DLD1 (cell line): ENCODE measurements around the gene SERPINB13.
"Not testable (repeated sequence)": the region's sequence is repeated elsewhere in the genome, so short reads cannot be mapped to it uniquely, and the experiment has no call there.

Experiments used
- in situ Hi-C: cut with HindIII; loops from 2 replicates; pipeline ENCODE4 v1.10.0; 2017; ENCODE audit warnings: low sequenced_read_pairs

The SERPINB13 gene

DNA sequence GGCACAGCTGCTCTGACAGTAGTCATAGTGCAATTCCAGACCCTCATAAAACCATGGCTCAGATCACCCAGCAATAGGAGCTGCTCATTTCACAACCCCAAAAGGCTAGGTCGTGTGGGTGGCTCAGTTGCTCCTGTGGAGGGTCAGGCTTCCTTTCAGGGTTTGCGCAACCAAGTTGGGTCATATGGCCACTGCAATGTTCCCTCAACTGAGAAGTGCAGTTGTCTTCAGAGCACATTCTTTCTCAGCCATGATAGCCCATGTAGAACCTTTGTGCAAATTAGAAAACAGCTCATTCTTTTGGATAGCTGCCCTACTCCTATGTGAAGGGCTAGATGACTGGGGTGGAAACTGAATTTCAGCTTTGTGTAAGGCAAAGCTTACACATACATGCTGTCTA, 3.2 kb downstream of the SERPINB13 start:
- in situ Hi-C loops, result no loop called here

DNA sequence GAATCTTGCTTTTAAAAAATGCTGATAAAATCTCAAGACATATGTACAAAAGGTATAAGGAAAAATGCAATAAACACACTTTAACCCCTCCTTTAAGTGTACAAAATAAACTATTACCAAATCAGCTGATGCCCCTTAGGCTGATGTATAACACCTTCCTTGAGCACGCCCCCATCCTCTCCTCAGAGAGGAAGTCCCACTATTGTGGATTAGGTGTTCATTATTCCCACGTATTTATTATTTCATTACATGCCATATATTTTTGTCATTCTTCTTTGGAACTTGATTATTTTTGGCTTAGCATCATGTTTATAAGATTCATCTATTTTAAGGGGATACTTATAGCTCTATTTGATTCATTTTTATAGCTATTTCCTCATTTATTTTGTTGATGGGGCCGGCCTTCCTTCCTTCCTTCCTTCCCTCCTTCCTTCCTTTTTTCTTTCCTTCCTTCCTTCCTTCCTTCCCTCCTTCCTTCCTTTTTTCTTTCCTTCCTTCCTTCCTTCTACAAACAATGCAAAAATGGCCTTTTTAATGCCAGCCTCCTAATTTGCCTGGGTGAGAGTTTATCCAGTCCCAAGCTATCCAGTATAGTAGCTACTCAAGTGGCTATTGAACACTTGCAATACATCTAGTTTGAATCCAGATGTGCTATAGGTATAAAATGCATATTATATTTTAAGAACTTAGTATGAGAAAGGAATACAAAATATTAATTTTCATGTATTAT, 4.0 kb downstream of the SERPINB13 start:
- in situ Hi-C loops, result no loop called here

DNA sequence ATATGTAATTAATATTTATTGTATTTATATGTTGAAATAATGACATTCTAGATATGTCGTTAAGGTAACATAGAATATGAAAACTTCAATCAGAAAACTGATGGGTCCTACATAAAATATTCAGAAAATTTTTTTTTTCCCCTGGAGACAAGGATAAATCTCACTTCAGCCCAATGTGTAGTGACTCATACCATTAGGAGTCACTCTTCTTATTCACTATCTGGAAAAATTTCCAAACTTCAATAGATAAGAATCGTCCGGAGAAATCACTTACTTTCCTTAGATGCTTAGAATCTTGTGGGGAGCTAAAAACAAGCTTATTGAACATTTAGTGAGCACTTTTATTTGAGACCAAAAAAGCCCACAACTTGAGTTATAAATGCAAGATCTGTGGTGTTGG, 4.6 kb downstream of the SERPINB13 start:
- in situ Hi-C loops, result no loop called here

DNA sequence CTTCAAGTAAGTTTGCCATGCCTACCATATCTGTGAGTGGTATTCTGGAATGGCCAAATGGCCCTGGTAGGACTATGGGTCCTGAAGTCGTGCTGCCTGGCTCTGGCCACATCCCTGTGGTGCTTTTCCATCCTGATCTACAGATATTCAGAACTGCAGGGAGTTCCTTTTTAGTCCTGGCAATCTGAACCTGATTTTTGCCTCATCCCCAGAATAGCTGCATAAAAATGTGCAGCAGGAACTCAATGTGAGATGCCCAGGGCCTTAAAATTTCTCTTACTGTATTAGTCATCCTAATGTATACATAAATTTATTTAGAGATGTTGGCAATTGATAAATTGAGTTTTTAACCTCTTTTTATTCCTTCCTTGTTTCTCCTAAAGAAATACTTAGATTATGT, 5.3 kb downstream of the SERPINB13 start:
- in situ Hi-C loops, result no loop called here

DNA sequence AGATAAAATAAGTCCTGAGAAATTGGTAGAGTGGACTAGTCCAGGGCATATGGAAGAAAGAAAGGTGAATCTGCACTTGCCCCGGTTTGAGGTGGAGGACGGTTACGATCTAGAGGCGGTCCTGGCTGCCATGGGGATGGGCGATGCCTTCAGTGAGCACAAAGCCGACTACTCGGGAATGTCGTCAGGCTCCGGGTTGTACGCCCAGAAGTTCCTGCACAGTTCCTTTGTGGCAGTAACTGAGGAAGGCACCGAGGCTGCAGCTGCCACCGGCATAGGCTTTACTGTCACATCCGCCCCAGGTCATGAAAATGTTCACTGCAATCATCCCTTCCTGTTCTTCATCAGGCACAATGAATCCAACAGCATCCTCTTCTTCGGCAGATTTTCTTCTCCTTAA, 9.8 kb downstream of the SERPINB13 start:
- in situ Hi-C loops, result no loop called here

DNA sequence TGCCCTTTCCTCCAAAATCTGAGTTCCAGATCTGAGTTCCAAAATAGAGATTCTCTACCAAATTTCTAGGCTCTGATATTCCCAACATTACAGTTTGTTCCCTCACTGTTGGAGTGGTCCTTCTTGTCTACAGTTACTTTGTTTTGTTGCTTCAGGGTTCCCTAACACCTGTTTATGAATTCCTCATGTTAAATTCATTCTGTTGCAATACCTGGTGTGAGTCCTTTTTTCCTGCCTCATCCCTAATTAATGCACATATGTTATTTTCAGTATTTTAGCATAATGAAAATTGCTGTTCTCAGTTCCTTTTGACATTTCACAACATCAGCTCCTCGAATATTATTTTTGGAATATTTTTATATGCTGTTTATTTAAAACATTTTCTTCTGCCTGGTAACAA, 16.2 kb downstream of the SERPINB13 start:
- in situ Hi-C loops, result no loop called here

DNA sequence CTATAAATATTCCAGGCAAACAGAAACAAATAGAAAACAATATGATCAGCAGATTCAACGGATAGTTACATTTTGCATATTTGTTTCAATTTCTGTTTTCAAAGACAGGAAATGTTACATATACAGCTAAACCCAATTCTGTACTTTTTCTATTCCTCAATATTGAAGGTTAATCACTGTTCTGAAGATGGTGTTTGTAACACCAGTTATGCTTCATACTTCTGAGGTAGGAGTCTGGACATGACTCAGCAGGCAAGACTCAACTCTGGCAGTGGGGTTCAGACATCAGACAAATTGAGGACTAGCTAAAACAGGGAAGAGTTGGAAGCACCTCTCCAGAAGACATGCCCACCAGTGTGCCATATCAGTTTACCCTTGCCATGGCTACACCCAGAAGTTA, 16.6 kb downstream of the SERPINB13 start:
- in situ Hi-C loops, result no loop called here

DNA sequence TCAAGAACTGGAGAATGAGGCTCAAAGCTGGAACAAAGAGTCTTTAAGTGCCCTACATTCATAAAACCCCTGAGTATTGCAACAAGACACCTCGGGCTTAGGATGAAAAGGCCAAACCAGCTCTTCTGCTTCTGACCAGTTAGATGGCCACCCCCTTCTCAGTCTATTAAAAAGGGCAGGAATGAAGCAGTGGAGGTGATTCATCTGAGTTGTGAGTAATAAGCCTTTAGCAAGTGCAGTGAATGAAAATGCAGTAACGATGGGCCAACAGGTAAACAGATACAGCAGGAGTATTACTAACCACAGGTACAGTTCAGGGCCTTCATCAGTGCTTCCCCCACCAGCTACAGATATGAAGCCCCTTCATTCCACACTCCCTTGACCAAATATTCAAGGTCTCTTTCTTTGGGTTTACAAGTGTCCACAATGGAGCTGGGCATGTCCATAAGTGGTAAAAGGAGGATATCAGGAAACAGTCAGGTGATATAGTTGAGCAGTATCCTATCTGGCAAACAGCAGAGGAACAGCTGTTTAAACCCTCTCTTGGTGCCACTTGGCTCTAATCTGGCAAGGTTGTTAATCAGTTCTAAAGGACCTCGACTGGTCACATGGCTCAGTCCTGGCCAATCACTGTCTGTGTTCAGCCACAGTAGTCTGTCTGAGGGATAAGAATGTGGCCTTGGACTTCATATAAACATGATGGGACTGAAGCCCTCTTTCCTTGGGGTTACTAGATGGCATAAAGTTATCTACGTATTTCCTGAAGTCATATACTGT, 17.8 kb downstream of the SERPINB13 start:
- in situ Hi-C loops, result no loop called here

DNA sequence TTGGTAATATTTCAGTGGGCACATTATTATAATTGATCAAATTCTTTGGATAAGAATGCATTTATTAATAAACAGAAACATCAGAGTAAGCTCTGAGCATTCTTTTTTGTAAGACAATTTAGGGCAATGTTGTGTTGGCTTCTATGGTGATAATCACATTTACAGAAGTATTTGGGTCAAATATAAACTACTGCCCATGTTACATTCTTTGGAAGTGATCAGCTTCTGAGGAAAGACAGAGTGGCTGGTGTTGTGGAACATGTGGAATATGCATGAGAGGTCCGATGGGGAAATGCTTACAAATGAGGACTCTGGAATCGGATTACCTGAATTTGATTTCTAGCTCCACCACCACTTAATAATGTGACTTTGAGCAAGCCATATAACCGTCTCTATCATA, 19.4 kb downstream of the SERPINB13 start:
- in situ Hi-C loops, result no loop called here

DNA sequence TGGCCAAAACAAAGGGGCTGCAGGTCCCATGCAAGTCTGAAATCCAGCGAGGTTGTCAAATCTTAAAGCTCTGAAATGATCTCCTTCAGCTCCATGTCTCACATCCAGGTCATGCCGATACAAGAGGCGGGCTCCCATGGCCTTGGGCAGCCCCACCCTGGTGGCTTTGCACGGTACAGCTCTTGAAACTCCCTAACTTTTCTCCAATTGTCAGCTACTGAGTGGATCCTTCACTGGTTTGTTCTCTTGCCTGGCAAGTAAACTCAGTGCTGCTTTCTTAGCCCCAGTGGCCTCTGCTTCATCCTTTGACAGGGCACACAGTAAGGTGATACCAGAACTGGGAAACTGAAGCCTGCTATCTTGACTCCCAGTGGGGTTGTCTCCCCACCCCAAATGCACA, 26.3 kb downstream of the SERPINB13 start:
- in situ Hi-C loops, result no loop called here

DNA sequence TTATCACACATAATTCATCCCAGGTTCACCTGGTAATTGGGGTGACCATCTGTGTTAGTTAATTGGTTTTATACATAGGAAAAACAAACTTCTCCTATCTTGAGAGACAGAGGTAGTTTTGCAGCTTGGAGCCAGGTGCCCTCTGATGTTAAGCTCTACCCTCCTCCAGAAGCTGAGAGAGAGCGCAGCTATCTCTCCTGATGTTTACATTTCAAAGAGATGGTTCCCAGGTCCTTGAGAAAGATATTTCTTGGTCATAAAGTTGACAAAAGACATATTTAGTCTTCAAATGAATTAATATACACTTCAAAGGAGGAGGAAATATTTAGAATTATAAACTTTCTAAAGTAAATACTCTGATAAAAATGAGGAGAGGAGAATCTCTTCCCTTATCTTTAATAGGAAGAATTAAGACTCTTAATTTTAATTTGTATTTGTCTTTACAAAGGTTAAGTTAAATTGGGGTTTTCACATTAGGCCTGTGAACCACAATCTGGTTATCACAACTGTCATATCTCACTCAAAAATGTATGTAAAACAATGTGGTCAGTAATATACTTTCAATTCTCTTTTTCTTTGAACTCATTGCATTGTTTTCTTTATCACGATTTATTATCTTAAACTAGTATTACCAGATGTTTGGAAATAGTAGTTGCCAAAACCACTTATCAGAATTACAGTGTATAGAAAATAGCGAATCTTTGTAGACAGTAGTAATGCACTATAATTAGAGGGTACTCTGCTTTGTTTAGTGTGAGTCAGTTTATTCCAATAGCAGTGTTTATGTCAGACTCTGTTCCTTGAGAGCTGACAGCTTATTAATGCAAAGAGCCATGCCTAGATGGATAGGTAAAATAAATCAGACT, 30.1 kb downstream of the SERPINB13 start:
- in situ Hi-C loops, result no loop called here

DNA sequence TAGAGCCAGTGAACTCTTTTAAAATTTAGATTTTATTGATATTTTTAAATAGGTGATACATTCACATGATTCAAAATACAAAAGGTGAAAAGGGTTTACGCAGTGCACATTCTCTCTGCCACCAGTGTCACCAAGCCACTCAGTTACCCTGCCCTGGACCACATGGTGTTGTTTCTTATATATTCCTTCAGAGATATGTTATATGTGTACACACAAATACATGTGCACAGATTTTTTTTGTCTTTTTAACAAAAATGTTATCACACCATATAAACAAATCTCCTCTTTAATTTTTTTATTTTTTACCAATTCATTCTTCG, 30.7 kb downstream of the SERPINB13 start:
- in situ Hi-C loops, result no loop called here

DNA sequence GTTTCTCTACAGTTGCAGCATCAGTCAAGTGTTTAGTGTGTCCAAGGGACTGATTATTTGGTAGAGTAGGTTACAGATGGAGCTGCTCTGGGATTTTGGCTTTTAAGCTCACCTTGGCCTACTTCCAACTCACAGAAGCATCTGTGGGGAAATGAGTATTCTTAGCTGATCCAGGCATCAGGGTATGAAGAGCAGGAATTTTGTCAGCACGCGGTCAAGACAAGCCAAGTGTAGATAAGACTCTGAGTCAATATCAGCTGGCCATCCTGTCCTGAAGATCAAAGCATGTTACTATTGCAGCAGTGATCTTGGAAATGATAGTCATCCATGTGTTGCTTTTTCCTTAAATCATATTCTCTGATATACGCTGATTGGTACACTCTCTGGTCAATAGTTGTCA, 32.5 kb downstream of the SERPINB13 start:
- in situ Hi-C loops, result no loop called here

DNA sequence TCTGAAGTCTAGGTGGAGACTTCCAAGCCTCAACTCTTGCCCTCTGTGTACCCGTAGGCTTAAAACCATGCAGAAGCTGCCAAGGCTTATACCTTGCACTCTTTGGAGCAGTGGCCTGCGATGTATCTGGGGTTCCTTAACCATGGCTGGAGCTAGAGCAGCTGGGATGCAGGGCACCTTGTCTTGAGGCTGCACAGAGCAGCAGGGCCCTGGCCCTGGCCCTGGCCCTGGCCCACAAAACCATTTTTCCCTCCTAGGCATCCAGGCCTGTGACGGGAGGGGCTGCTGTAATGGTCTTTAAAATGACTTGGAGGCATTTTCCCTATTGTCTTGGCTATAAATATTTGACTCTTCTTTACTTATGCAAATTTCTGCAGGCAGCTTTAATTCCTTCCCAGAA, 37.7 kb downstream of the SERPINB13 start:
- in situ Hi-C loops, result no loop called here

DNA sequence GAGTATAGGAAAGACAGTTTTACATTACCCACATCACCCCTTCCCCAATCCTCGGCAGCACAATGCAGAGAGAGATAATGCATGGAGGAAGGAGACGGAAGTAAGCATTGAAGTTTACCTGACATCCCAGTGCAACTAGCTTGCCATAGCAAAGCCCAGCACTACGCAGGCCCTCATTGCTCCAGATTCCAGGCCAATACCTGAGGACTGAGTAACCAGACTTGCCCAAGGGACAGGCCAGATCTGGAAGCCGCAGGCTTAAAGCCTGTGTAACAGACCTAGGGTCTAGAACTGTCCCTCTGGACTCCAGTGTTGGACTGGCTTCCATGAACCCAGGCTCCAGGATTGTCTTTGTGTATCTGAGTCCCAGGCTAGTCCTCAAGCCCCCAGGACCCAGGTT, 39.3 kb downstream of the SERPINB13 start:
- in situ Hi-C loops, result no loop called here

DNA sequence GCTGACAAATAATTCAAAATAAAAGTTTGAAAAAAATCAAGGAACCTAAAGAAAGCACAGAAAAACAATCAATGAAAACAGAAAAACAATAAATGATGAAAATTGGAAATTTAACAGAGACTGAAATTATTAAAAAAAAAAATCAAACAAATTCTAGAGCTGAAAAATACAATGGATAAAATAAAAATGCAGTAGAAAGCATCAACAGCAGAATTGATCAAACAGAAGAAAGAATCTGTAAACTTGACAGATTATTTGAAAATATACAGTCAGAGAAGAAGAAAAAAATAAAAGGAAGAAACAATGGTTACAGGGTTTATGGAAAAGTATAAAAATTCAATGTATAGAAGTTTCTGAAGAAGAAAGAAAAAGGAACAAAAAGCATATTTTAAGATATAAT, 40.7 kb downstream of the SERPINB13 start:
- in situ Hi-C loops, result no loop called here

DNA sequence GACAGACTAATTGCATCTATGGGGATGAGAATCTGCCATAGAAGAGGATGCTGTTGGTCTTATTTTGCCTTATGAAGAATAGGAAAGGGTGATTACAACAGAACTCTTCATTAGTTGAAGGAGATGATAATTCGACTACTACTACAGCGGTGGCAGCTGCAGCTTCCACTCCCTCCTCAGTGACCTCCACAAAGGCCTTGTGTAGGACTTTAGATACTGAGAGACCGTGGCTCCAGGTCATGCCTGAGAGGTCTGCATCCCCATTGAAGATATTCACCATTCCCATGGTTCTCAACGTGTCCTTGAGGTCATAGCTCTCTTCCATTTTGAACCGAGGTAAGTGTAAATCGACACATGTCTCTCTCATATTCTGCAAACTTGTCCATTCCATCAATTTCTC, 50.6 kb downstream of the SERPINB13 start:
- in situ Hi-C loops, result no loop called here

DNA sequence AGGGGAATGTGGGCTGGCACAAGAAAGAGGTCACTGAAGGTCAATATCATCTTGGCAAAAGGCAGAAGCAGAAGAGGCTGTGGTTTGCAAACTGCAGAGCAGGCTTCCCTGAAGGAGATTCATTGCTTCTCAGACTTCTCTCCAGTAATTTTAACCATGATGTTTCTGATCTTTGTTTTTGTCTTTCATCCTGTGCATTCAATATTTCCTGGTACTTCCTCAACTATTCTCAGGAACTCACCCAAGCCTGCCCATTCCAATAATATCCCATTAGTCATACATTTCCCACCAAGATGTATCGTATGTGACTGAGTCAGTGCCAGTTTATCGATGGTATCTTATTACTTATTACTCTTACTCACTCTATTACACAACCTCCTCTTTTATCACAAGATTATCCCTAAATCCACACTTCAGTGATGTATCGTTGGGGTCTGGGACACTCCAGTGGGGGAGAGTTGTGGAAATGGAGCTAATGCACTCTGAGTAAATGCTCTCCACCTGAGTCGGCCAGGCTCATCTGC, 54.1 kb downstream of the SERPINB13 start:
- in situ Hi-C loops, result not testable (repeated sequence)

DNA sequence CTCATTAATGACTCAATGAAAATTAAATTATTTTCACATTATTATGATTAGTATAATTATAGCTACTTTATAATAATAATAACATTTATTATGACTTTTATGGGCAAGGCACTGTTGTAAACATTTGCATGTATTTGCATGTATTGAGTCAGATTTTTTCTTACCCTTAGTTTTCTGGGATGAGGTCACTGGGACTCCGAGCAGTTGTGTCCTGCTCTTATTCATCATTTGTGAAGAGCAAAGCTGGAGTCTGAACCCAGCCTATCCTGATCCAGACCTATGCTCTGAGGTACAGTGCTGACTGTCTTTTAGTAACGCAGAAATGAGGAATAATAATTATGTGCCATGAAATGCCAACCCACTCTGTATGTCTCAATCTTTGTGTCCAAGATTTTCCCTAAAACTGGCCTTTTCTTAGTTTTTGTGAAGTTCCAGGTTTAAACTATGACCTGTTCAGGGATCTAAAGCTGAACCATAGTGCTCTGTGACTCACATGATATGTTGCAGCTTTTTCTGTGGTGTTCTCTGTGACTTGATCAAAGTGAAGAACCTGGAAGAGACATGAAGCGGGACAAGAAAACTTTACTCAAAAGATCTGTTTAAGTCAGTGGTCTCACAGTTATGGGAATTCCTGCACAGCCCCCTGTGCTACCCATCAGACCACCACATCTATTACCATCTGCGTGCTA, 55.7 kb downstream of the SERPINB13 start:
- in situ Hi-C loops, result not testable (repeated sequence)

DNA sequence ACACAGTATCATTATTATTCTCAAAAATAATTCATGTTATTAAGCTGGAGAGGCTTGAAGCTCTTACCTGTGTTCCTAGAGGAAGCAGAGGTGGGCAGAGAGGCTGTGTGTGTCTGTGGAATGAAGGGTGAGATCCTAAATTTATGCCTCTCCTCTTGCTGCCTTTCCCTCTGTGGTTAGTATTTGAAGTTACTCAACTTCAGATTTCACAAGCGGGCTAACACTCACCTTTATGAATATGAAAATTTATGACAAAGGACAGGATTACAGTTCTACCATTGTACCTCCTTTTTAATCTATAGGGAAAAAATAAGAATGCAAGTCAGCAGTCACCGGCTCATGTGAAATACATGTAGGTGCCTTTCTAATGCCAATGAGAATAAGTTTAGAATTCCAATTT, 57.0 kb downstream of the SERPINB13 start, which contains the start of gene SERPINB4:
Gene SERPINB4, minus strand, starts transcription at position 115 of the 400 bp plus-strand sequence. CDS start 679 bp downstream, outside the sequence.
- in situ Hi-C loops, result not testable (repeated sequence)

DNA sequence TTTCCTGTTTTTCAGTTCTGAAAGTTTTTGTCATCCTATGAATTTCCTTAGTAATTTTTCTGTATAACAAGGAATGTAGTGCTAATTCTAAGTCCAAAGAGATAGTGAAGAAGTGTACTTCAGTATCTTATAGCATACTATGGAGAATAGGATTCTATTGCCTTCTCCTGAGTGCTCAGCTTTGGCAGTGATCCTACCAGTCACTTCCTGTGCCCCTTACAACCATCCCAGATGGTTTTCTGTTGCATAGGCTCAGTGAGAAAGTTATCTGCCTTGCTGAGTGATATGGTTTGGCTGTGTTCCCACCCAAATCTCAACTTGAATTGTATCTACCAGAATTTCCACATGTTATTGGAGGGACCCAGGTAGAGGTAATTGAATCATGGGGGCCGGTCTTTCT, 57.6 kb downstream of the SERPINB13 start:
- in situ Hi-C loops, result not testable (repeated sequence)
